Osteocyte (in vitro differentiated cells): Measurements from ENCODE around the gene ZNF365. TPM values are rescaled to one million over a fixed set of nuclear protein-coding genes. Genes with fewer than 3 reads are reported as not detected.

Experiments
- DNase-seq: peaks from one replicate; pipeline ENCODE4 v3.0.0; 2021; ENCODE audit warnings: mixed read lengths; ENCODE audit not compliant: unreplicated experiment; ENCODE audit errors: extremely low spot score
- H3K27ac Mint-ChIP-seq: one replicate; pipeline ENCODE4 v1.8.0; 2021; ENCODE audit warnings: mild to moderate bottlenecking, mixed read lengths; ENCODE audit not compliant: unreplicated experiment
- H3K27me3 Mint-ChIP-seq: one replicate; pipeline ENCODE4 v1.8.0; 2021; ENCODE audit warnings: mixed read lengths; ENCODE audit not compliant: unreplicated experiment
- H3K36me3 Mint-ChIP-seq: one replicate; pipeline ENCODE4 v1.8.0; 2021; ENCODE audit warnings: mixed read lengths; ENCODE audit not compliant: unreplicated experiment
- H3K4me1 Mint-ChIP-seq: one replicate; pipeline ENCODE4 v1.8.0; 2021; ENCODE audit warnings: mixed read lengths; ENCODE audit not compliant: unreplicated experiment
- H3K4me3 Mint-ChIP-seq: one replicate; pipeline ENCODE4 v1.8.0; 2021; ENCODE audit warnings: mild to moderate bottlenecking, moderate library complexity, mixed read lengths; ENCODE audit not compliant: unreplicated experiment
- H3K9me3 Mint-ChIP-seq: one replicate; pipeline ENCODE4 v1.8.0; 2021; ENCODE audit warnings: mixed read lengths; ENCODE audit not compliant: unreplicated experiment
- CTCF ChIP-seq: fragments of 200-600 bp; sonication (generic); IDR thresholded peaks from 2 replicates; pipeline ENCODE4 v1.5.0; 2021; ENCODE audit warnings: antibody characterized with exemption, mild to moderate bottlenecking, moderate library complexity
- total RNA-seq: library from RNA; stranded (reverse); gene quantifications from 2 replicates; pipeline ENCODE4 v1.2.1, GENCODE V29; 2021

The ZNF365 gene
- total RNA-seq, 1 donor from 2014 or later, result 1.0 TPM

GRCh38 chr10:62379394-62379793 lies 5.2 kb downstream of the ZNF365 start:
- no peak for DNase-seq
- Mint-ChIP-seq H3K36me3 (no peaks in the 10 kb centered on the region), H3K27me3 (no peaks in the 10 kb centered on the region), H3K4me1 (peaks cover 15% of the 10 kb centered on the region), H3K9me3 (no peaks in the 10 kb centered on the region), H3K27ac (no peak overlapping the region), H3K4me3 (no peak overlapping the region)
- TF ChIP-seq CTCF, result no peak

- no peaks in the 10 kb centered on the region for H3K27me3 Mint-ChIP-seq
- TF ChIP-seq CTCF, result no peak
- no peaks in the 10 kb centered on the region for H3K36me3 Mint-ChIP-seq
- no peak overlapping the region for H3K27ac Mint-ChIP-seq
- H3K9me3 Mint-ChIP-seq, result no peaks in the 10 kb centered on the region
- no peak overlapping the region for H3K4me3 Mint-ChIP-seq
- H3K4me1 Mint-ChIP-seq, result peaks cover 11% of the 10 kb centered on the region
- no peak for DNase-seq
These were observed 5.8 kb downstream of the ZNF365 start for GRCh38 chr10:62380016-62380415.

- H3K9me3 Mint-ChIP-seq, result no peaks in the 10 kb centered on the region
- H3K27me3 Mint-ChIP-seq, result no peaks in the 10 kb centered on the region
- H3K4me1 Mint-ChIP-seq, result peaks cover 14% of the 10 kb centered on the region
- H3K27ac Mint-ChIP-seq, result no peak overlapping the region
- H3K36me3 Mint-ChIP-seq, result no peaks in the 10 kb centered on the region
- no peak for DNase-seq
- no peak overlapping the region for H3K4me3 Mint-ChIP-seq
- TF ChIP-seq CTCF, result no peak
These were observed 7.4 kb downstream of the ZNF365 start for GRCh38 chr10:62381385-62382102.

DNA sequence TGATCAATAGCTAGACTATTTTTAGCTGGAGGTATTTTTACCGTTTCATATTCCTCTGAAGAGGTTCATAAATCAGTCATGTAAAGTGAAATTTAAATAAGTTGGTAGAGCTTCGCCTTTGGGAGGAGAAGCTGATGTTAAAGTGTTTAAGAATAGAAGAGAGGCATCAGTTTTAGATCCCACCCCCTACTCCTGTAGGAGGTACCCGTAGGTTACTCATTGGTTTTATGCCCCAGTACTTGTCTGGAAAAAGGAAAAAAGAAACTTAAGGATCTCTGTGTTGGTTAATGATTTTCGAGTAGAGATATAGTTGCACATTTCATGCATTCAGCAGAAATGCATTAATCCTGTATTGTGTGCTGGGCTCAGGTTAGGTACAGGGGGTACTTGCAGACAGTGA lies 8.7 kb downstream of the ZNF365 start:
- peaks cover 4% of the 10 kb centered on the region for H3K9me3 Mint-ChIP-seq
- no peaks in the 10 kb centered on the region for H3K36me3 Mint-ChIP-seq
- no peak for TF ChIP-seq CTCF
- no peak overlapping the region for H3K4me3 Mint-ChIP-seq
- peaks cover 25% of the 10 kb centered on the region for H3K4me1 Mint-ChIP-seq
- no peak overlapping the region for H3K27ac Mint-ChIP-seq
- no peak for DNase-seq
- H3K27me3 Mint-ChIP-seq, result no peaks in the 10 kb centered on the region

DNA sequence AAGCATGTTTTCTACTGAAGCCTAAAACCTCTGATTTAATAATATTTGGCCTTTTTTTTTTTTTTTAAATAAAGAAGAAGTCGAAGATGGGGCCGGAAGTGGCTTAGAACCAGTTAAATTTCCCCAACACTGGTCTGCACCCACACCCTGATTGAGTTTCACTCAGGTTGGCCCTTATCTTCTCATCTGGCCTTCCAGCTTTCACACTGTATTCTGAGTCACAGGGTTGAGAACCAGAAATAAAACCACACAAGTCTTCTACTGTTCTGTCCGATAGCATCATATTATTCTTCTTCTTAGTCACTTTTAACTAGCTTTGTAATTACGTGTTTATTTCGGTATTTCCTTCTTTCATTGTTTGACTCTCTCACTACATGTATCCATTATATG lies 9.9 kb downstream of the ZNF365 start:
- no peak for TF ChIP-seq CTCF
- no peak for DNase-seq
- H3K4me1 Mint-ChIP-seq, result peaks cover 27% of the 10 kb centered on the region

More for the DNA sequence above, 9.9 kb downstream of the ZNF365 start:
- Mint-ChIP-seq H3K27me3 (no peaks in the 10 kb centered on the region), H3K27ac (no peak overlapping the region), H3K36me3 (no peaks in the 10 kb centered on the region), H3K9me3 (peaks cover 4% of the 10 kb centered on the region), H3K4me3 (no peak overlapping the region)
